ENCODE data around the gene TTF2. TPM values are rescaled to one million over a fixed set of nuclear protein-coding genes. Genes with fewer than 3 reads are reported as not detected.

TTF2 gene
- total RNA-seq, 1 donor from 2014 or later = 36.1 TPM

- Histone ChIP-seq H3K4me2 (no peak overlapping the region), H3K36me3 (no peaks in the 10 kb centered on the region), H3K4me1 (peaks cover 8% of the 10 kb centered on the region), H3F3A (ENCODE audit: low read depth) (no peaks in the 10 kb centered on the region), H3K9me3 (ENCODE audit: low read depth) (no peaks in the 10 kb centered on the region), H2AFZ (replicated peaks) (no peak overlapping the region), H4K20me1 (ENCODE audit: low read depth) (no peaks in the 10 kb centered on the region), H3K79me2 (ENCODE audit: low read depth) (no peaks in the 10 kb centered on the region), H3K27ac (no peak overlapping the region), H3K9ac (no peak overlapping the region), H3K4me3 (no peak overlapping the region), H3K27me3 (no peaks in the 10 kb centered on the region)
- H3K4me1 Mint-ChIP-seq = peaks cover 5% of the 10 kb centered on the region
- peaks cover 2% of the 10 kb centered on the region for H3K9me3 Mint-ChIP-seq
- no peak overlapping the region for H3K27ac Mint-ChIP-seq
- no peaks in the 10 kb centered on the region for H3K27me3 Mint-ChIP-seq (ENCODE audit: insufficient read depth, low read depth)
- no peak overlapping the region for H3K4me3 Mint-ChIP-seq
- no peak for DNase-seq (ENCODE audit: low spot score)
- TF ChIP-seq EZH2phosphoT487 (IDR thresholded peaks at IDR 0.05) (no peak), EZH2 (IDR thresholded peaks at IDR 0.05) (no peak), CTCF (IDR thresholded peaks at IDR 0.05) (no peak)
- no peaks in the 10 kb centered on the region for H3K36me3 Mint-ChIP-seq
These were observed 22.3 kb upstream of the TTF2 start for GRCh38 chr1:117037802-117038201.

GRCh38 chr1:117038236-117038635 is 21.9 kb upstream of the TTF2 start:
- H3K4me3 Mint-ChIP-seq = no peak overlapping the region
- H3K4me2 ChIP-seq = no peak overlapping the region
- no peak overlapping the region for H3K27ac Mint-ChIP-seq
- no peaks in the 10 kb centered on the region for H3K27me3 ChIP-seq
- H3K27me3 Mint-ChIP-seq (ENCODE audit: insufficient read depth, low read depth) = no peaks in the 10 kb centered on the region
- peaks cover 4% of the 10 kb centered on the region for H3K4me1 ChIP-seq
- DNase-seq (ENCODE audit: low spot score) = no peak
- no peak overlapping the region for H3K9ac ChIP-seq
- H3F3A ChIP-seq (ENCODE audit: low read depth) = no peaks in the 10 kb centered on the region
- H3K36me3 ChIP-seq = no peaks in the 10 kb centered on the region
- no peaks in the 10 kb centered on the region for H3K36me3 Mint-ChIP-seq
- no peak overlapping the region for H3K27ac ChIP-seq
- H3K9me3 ChIP-seq (ENCODE audit: low read depth) = no peaks in the 10 kb centered on the region
- TF ChIP-seq CTCF (IDR thresholded peaks at IDR 0.05) (no peak), EZH2phosphoT487 (IDR thresholded peaks at IDR 0.05) (no peak), EZH2 (IDR thresholded peaks at IDR 0.05) (no peak)
- no peaks in the 10 kb centered on the region for H3K79me2 ChIP-seq (ENCODE audit: low read depth)
- H4K20me1 ChIP-seq (ENCODE audit: low read depth) = no peaks in the 10 kb centered on the region
- H3K9me3 Mint-ChIP-seq = peaks cover 4% of the 10 kb centered on the region
- H2AFZ ChIP-seq (replicated peaks) = no peak overlapping the region
- H3K4me1 Mint-ChIP-seq = peaks cover 1% of the 10 kb centered on the region
- no peak overlapping the region for H3K4me3 ChIP-seq

- H3F3A ChIP-seq (ENCODE audit: low read depth) = no peaks in the 10 kb centered on the region
- Mint-ChIP-seq H3K27ac (no peak overlapping the region), H3K4me3 (no peak overlapping the region), H3K9me3 (peaks cover 4% of the 10 kb centered on the region), H3K36me3 (no peaks in the 10 kb centered on the region), H3K27me3 (ENCODE audit: insufficient read depth, low read depth) (peaks cover 2% of the 10 kb centered on the region), H3K4me1 (no peaks in the 10 kb centered on the region)
- no peaks in the 10 kb centered on the region for H3K27me3 ChIP-seq
- no peak overlapping the region for H3K9ac ChIP-seq
- TF ChIP-seq CTCF (IDR thresholded peaks at IDR 0.05) (no peak), EZH2phosphoT487 (IDR thresholded peaks at IDR 0.05) (no peak), EZH2 (IDR thresholded peaks at IDR 0.05) (no peak)
- H3K36me3 ChIP-seq = no peaks in the 10 kb centered on the region
- H3K4me2 ChIP-seq = no peak overlapping the region
- H3K4me1 ChIP-seq = no peaks in the 10 kb centered on the region
- no peaks in the 10 kb centered on the region for H4K20me1 ChIP-seq (ENCODE audit: low read depth)
- H3K79me2 ChIP-seq (ENCODE audit: low read depth) = no peaks in the 10 kb centered on the region
- no peak overlapping the region for H3K27ac ChIP-seq
- H2AFZ ChIP-seq (replicated peaks) = no peak overlapping the region
- no peak overlapping the region for H3K4me3 ChIP-seq
- no peaks in the 10 kb centered on the region for H3K9me3 ChIP-seq (ENCODE audit: low read depth)
- no peak for DNase-seq (ENCODE audit: low spot score)
These were observed 15.9 kb upstream of the TTF2 start for GRCh38 chr1:117044217-117044616.
